GM19351 (cell line): ENCODE data around the gene SORCS2.

Experiments
- ATAC-seq: cut with Tn5 transposase; IDR thresholded peaks from one replicate; pipeline ENCODE4 v1.9.1; 2021; ENCODE audit warnings: mild to moderate bottlenecking, moderate library complexity; ENCODE audit not compliant: unreplicated experiment

The SORCS2 gene

DNA sequence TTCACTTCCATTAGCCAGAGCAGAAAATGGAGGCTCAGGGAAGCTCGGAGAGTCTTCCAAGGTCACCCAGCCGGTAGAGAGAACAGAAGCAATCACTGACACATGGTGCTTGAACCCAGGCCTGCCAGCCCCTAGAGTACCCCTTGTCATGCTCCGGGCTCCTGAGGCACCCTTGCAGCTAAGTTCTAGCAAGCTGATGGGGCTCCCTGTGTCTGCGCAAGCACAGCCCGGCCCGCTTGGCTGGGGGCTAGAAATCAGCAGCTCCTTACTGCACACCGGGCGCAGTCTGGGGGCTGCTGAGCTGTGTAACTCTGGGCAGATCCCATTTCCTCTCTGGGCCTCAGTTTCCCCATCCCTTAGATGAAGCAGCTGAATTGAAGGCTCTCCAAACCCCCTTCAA lies 344.5 kb downstream of the SORCS2 start:
- ATAC-seq, result no peak

DNA sequence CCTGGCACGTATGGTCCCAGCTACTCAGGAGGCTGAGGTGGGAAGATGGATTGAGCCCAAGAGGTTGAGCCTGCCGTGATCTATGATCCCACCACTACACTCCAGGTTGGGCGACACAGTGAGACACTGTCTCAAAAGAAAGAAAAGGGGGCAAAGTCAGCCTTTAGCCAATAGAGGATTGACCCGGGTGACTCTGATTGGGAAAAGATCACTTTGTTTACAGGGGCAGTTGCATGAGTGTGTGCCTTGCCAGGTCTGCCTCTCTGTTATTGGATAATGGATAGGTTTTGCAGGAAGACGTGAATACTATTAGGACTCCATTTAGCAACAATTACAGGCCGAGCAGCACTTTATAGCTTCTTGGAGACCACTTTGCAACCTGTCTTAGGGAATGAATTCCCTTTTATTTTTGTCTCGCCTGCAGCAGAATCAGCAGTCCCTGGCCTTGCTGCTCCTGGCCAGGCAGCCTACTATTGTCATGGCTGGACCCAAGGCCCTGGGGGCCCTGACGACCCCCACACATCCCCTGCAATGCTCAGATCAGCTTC lies 345.6 kb downstream of the SORCS2 start:
- ATAC-seq, result no peak

DNA sequence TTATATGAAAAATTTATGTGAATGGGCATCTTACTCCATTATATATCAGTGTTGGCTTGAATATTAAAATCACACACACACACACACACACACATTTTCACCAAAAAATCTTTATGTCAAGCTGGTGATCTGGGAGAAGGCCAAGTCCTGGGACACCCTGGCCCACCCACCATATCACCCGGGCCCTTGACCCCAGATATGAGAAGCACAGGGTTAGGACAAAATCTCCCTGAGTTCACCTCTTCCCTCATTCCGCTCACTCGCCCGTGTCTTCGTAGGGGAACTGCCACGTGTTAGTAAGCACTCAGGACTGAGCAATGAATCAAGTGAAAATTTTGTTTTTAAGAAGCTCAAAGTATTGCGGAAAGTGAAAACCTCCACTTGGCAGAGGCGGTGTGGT lies 346.2 kb downstream of the SORCS2 start:
- no peak for ATAC-seq

DNA sequence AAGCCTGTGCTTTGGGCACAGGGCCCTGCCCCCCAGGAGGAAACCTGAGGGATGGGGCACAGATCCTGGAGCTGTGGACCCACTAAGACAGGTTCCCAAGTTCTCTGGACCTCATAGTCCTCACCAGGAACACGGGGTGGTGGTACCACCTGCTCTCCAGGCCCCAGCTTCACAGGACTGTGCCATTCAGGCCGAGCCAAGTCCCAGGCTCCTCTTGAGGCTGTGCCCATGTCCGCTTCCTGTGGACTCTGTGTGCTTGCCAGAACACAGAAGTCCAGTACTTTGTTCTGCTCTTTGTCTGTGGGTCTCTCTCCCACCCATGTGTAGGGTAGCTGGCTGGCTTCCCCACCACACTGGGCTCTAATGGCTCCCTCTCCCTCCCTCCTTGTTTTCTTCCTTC lies 346.8 kb downstream of the SORCS2 start:
- ATAC-seq, result no peak

DNA sequence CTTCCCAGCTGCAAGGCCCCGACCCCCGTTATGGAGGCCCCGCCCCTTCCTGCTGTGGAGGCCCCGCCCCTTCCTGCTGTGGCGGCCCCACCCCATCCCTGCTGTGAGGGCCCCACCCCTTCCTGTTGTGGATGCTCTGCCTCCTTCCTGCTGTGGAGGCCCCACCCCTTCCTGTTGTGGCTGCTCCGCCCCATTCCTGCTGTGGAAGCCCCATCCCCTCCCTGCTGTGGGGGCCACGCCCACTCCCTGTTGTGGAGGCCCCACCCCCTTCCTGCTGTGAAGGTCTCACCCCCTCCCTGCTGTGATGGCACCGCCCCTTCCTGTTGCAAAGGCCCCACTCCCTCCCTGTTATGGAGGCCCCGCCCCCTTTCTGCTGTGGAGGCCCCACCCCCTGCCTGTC lies 347.3 kb downstream of the SORCS2 start:
- ATAC-seq, result no peak

DNA sequence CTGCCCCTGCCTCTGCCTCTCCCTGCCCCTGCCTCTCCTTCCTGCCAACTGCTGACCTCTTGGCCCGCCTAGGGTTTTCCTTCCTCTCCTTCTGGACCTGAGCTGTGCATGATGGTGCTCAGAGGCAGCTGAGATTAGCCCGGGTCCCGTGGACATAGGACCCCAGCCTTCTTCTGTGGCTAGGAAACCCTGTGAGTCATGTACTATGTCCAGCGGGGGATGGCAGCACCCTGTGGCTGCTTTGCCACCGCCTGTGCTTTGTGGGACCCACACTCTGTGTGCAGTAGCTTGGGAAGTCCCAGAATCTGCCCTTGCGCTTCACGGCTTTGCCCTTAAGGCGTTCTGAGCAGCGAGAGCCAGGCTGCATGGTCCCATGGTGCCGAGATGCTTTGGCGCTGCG lies 347.9 kb downstream of the SORCS2 start:
- ATAC-seq, result no peak

DNA sequence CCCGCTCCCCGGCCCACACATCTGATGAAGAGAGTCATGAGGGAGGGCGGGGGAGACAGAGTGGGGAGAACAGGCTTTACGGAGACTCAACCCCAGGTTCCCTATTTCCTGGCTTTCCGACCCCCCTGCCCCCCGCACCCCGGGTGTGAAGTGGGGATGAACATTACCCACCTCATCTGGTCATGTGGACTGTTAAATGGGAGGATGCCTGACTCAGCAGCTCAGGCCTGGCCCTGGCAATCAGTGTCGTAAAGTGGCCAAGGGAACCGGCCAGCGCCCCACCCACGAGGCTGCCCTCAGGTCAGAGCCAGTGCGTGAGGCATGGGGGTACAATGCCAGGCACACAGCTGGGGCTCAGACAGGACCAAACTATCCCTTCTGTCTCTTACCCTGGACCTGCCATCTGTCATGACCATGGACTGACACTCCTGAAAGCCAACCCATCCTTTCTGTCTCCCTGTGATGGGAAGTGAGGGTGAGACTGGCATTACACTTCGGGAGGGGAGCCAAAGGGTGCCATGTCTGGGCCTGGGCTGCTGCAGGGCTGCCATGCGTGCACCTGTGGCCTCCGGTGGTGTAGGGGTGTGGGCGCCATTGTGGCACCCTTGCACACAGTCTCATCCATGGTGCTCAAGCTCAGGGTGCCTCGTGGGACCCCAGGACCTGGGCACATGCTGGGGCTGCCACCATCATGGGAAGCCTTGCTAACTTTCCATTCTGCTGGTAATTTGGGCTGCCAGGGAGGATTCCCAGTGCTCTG lies 348.5 kb downstream of the SORCS2 start:
- ATAC-seq, result no peak

DNA sequence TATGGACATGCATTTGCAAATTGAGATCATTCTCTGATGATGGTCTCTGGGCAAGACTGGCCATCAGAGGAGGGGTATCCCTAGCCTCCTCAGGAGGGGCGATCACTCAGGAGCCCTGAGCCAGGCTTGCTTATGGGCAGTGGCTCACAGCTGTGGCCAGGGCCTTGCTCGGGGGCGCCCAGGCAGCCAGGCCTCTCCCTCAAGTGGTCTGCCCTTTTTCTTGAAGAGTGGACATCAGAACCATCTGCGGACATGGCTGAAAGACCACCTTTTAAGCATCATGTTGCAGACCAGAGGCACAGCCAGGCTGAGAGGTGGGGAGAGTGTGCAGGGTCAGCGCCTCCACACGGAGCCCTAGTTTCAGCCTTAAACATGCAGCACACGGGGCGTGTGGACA lies 349.1 kb downstream of the SORCS2 start:
- ATAC-seq, result no peak

DNA sequence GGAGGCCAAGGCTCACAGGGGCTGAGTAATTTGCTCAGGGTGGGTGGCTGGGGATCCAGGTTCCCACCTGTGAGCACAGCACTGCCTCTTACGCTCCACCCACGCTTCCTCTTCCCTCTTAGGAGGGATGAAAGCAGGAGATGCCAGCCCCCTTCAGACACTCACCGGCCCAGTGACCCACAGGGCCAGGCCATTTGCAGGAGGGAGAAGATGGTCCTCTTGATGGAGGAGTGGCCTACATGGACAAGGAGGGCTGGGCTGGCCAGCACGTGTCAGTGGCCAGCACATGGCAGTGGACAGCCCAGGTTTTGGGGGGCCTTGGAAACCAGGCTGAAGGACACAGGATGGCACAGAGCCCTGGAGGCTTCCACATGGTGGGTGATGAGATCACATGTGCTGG lies 350.4 kb downstream of the SORCS2 start:
- no peak for ATAC-seq

DNA sequence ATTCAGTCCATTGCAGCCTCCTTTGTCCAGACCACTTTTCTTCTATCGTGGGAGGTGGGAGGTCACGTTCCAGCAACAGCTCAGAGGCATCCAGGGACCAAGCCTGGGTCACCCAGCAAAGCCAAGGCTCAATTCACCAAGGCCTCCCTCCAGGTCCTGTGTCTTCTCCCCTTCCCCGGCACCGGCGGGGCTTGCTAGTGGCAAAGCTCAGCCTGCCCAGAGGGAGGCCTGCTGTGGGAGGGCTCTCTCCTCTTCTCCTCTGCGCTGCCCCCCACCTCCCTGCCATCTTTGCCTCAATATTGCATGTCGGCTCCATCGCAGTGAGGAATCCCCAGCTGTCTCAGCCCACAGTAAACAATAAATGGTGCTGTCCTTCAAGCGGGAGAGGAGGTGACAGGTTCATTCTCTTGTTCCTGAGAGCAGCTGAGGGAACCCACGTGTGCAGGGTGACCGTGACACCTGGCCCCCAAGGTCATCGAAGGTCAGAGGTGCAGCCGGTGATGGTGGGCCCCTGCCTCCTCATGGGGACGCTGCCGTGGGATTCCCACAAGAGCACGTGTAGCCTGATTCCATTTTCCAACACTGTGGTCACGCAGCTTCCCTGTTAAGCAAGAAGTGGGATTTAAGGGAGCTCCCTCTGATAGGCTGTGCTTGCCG lies 353.9 kb downstream of the SORCS2 start:
- ATAC-seq, result no peak

DNA sequence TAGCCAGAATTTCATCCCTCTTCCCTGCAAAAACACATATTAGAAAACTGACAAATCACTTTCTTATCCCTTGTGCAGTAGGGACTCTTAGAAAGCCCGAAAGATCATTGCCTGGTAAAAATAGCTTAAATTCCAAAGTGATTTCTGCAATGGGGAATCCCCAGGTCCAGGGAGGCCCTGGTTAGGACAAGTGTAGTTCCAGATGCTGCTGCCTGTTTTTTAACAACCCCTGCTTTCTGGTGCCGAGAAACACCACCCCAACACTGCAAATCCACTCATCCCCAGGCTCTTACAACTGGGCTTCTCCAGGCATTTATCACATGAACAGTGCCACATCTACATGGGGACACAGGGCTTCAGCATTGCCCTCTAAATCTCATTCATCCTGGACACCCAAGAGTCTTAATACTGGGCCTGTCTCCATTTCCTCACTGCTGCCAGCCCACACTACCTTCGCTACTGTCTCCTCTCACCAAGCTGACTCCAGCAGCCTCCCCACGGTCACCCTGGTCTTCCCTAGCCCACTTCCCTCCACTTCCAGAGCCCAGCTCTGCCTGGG lies 354.6 kb downstream of the SORCS2 start:
- no peak for ATAC-seq

DNA sequence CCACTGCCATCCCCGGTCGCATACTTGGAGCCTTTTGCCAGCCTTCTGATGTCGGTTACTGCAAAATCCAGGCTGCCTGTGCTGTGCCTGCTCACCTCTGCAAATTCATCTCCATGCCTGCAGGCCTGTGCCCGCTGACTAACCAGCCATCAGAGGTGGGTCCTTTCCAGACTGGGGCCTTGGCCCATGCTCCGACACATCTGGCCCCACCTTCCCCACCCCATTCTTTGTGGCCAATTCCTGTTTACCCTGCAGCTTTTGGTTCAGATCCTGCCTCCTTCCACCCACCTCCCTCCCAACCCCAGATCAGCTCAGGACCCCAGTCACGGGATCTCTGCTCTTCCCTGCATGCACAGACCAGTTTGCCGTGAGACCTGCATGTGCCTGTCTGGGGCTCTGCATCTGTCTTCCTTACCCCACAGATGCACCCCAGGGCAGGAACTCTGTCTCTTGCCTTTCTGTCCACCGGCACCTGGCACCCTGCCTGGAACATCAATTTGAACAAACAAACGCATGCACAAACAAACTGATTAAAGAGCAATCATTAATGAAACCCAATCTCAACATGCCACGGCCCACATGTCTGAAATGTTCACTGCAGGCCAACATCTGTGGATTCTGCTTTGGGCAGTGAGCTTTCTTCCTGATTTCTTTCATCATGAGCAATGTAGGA lies 355.2 kb downstream of the SORCS2 start:
- no peak for ATAC-seq

DNA sequence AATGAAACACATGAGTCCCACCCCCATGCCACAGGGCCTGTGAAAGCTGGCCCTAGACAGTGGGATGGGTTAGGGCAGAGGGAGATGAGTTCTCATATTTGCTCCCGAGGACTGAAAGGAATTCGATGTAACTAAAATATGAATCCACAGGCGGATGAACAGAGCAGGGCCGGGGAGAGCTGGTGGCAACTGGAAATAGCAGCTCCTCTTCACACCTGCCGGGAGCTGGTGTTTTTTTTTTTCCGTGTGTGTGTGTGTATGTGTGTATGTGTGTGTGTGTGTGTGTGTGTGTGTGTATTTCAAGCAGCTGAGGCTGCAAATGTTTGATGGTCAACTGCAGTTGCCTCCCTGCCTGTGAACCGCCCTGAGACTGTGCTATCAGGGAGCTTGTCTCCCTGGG lies 357.5 kb downstream of the SORCS2 start:
- ATAC-seq, result no peak

DNA sequence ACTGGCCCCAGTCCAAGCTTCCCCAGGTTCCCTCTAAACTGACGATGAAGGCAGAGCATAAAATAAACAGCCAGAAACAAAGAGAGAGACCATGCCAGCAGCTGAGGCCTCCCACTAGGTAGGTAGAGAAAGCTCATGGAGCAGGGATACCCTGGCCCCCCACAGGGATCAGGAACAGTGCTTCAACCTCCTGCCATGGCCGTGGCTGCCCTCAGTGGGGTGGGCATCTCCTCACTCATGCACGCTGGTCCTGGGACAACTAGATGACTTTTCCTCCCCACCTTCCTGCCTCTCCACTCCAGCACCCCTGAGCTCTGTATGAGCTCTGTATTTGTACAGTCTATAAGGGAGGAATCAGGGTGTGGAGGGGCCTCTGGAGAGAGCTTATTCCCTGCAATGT lies 360.1 kb downstream of the SORCS2 start:
- no peak for ATAC-seq

DNA sequence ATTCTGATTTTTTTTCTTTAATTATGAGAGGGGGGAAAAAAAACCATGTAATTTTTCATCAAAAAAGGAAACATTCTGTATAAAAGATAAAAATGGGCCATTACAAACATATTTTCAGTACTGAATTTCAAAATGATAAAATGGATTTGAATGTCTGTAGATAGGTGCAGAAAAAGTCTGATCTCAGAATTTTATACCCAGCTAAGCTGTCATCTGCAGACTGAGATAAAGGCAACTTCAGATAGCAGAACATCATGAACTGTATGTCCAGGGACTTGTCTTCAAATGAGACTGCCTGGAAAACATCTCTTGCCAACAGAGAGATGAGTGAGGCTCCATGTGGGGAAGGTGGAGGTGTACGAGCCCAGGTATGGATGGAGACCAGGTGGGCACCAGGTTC lies 360.9 kb downstream of the SORCS2 start:
- no peak for ATAC-seq

DNA sequence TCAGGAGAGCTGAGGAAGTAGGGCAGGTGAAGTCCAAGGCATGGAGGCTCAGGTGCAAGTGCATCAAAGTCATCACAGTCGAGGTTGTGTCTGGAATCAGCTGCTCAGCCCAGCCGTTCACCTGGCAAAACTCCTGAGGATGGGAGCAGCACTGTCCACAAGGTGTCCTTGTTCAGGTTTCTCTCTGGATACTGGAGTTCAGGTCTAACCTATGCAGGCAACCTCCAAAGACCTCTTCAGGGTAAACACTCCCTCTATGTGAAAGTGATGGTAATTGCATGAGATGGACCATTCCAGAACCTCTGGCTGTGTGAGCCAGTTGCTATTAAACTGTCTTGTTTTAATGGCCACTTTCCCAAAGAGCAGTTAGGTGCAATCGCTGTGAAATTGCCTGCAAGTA lies 362.6 kb downstream of the SORCS2 start:
- no peak for ATAC-seq

DNA sequence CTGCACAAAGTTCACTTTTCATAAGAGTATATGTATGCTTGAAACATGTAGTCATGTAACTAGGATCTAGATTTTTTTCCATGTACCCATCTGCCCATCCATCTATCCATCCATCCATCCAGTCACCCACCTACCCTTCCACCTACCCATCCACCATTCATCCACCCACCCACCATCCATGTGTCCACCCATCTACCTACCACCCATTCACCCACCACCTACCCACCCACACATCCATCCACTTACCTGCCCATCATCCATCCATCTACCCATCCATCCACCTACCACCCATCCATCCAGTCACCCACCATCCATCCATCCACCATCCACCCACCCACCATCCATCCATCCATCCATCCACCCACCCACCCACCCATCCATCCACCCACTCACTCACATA lies 364.2 kb downstream of the SORCS2 start:
- ATAC-seq, result no peak

DNA sequence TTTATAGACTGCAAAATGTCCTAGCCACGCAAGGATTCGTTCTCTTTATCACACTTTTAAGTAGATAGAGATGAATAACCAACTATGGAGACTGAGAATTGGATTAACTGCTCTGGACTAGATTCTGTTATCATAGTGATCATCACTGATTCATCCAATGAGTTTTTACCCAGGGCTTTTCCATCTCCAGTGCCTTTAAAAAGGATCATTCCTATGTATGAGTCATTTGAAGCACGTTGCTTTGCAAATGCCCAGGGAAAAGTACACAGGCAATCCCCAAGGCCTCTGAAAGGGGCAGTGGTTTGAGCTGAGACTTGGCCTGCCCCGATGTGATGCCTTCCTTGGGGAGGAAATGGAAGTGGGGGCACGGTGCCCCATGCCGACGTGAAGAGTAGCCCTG lies 365.1 kb downstream of the SORCS2 start:
- ATAC-seq, result no peak

DNA sequence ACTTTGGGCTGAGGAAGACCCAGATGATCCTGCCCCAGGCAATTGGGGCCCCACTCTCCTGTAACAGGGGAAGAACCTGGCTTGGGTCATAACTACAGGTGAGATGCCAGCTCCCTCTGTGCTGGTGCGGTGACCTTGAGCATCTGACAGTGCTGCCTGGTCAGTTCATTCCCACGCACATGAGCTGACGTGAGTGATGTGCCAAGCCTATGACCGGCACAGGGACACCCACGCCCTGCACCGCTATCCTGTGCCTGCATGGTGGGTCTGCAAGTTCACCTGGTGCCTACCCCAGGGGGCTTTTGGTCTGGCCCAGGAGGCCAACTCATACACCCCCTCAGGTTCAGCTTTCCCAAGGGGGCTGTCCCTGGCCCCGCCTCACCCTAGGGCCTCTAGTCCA lies 366.1 kb downstream of the SORCS2 start:
- no peak for ATAC-seq

DNA sequence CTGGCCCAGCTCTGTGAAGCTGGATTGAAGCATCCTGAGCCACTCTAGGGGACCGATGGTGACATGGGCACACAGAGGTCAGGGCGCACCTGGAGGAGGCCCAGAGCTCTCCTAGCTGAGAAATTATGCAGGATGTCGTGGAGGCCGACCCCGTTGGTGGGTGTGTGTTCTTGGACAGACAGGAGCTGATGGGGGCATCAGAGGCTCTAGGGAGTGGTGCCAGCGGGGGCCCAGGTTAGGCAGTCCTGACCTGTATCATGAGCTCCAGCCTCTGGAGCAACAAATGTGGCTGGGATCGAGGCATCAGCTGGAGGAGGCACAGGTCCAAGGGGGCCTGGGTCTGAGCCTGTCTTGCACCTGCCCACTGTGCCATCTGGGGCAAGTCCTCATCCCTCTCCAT lies 367.0 kb downstream of the SORCS2 start:
- ATAC-seq, result no peak

DNA sequence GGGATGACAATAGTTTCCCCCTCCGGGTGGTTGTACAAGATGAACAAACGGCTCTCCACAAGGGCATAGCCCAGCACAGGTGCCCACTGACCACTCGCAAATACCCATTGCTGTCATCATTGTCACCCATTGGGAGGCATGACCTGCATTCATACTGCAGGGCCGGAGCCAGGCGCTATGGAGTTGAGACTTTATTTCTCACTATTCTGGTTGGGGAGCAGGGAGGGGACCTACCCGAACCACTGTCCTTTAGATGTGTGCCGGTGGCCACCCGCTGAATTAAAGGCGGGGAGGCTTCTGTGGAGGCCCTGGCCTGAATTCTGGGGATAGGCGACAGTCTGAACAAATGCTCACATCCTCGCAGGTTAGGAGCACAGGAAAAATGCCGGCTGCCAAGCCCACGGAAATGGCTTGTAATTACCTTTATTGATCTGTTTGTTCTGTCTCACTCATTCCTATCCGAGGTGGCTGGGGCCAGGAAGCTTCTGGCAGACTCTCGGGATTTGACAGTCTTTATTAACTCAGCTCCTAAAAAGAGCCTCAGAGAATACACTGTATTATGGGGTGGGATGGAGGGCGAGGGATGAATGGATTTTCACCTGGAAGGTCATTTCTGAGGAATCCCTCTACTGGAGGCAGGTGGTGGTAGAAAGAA lies 367.5 kb downstream of the SORCS2 start:
- ATAC-seq, result no peak
